ENCODE results near the gene NME7.

DNA sequence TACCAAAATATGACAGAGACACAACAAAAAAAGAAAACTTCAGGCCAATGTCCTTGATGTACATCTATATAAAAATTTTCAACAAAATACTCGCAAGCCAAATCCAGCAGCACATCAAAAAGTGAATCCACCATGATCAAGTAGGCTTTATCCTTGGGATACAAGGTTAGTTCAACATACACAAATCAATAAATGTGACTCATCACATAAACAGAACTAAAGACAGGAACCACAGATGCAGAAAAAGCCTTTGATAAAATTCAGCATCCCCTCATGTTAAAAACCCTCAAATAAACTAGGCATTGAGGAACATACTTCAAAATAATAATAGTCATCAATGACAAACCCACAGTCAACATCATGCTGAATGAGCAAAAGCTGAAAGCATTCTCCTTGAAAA is 101.5 kb downstream of the NME7 start:
- TF ChIP-seq POLR2AphosphoS5 (IDR thresholded peaks at IDR 0.05): no peak
- TF ChIP-seq, protein P1, sequence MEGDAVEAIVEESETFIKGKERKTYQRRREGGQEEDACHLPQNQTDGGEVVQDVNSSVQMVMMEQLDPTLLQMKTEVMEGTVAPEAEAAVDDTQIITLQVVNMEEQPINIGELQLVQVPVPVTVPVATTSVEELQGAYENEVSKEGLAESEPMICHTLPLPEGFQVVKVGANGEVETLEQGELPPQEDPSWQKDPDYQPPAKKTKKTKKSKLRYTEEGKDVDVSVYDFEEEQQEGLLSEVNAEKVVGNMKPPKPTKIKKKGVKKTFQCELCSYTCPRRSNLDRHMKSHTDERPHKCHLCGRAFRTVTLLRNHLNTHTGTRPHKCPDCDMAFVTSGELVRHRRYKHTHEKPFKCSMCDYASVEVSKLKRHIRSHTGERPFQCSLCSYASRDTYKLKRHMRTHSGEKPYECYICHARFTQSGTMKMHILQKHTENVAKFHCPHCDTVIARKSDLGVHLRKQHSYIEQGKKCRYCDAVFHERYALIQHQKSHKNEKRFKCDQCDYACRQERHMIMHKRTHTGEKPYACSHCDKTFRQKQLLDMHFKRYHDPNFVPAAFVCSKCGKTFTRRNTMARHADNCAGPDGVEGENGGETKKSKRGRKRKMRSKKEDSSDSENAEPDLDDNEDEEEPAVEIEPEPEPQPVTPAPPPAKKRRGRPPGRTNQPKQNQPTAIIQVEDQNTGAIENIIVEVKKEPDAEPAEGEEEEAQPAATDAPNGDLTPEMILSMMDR (IDR thresholded peaks at IDR 0.05): no peak
- no peak for TF ChIP-seq POLR2A (IDR thresholded peaks at IDR 0.05)

Measured in sigmoid colon (tissue), 4 donors.